Epithelial cell of esophagus (primary cell): Measurements from ENCODE around the gene RCL1.

Experiments
- DNase-seq: peaks from one replicate; pipeline ENCODE4 v3.0.0; 2010; ENCODE audit warnings: low read depth
- H3K4me3 ChIP-seq: 2 replicates; pipeline ENCODE4 v1.5.1; 2011; ENCODE audit warnings: mild to moderate bottlenecking, low read length, control low read depth
- TF ChIP-seq, protein P1 (sequence below): IDR thresholded peaks from 2 replicates; pipeline ENCODE4 v1.5.1; 2011; ENCODE audit warnings: low read depth, mild to moderate bottlenecking, low read length, control low read depth, inconsistent platforms; ENCODE audit not compliant: insufficient read depth; ENCODE audit errors: missing control alignments

Gene RCL1

DNA sequence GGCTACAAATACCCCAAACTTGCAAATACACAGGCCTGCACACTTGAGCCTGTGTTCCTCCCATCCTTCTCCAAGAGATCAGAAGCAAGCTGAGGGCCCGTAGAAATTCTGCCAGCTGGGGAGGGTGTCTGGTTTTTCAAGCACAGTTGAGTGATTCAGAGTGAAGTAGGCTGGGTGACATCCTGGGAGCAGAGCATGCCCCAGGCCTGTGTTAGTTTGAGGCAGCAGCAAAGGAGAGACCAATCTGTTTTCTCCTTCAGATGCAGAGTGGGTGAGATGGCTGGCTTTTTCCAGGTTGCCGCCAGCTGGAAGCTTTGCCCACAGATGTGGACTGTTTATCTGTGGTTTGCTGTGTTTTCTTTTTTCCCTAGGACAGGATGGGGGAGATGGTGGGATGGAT, 63.1 kb downstream of the RCL1 start:
- TF ChIP-seq, protein P1, sequence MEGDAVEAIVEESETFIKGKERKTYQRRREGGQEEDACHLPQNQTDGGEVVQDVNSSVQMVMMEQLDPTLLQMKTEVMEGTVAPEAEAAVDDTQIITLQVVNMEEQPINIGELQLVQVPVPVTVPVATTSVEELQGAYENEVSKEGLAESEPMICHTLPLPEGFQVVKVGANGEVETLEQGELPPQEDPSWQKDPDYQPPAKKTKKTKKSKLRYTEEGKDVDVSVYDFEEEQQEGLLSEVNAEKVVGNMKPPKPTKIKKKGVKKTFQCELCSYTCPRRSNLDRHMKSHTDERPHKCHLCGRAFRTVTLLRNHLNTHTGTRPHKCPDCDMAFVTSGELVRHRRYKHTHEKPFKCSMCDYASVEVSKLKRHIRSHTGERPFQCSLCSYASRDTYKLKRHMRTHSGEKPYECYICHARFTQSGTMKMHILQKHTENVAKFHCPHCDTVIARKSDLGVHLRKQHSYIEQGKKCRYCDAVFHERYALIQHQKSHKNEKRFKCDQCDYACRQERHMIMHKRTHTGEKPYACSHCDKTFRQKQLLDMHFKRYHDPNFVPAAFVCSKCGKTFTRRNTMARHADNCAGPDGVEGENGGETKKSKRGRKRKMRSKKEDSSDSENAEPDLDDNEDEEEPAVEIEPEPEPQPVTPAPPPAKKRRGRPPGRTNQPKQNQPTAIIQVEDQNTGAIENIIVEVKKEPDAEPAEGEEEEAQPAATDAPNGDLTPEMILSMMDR: no peak
- no peak overlapping the region for H3K4me3 ChIP-seq
- peak; percentile 64 for DNase-seq

DNA sequence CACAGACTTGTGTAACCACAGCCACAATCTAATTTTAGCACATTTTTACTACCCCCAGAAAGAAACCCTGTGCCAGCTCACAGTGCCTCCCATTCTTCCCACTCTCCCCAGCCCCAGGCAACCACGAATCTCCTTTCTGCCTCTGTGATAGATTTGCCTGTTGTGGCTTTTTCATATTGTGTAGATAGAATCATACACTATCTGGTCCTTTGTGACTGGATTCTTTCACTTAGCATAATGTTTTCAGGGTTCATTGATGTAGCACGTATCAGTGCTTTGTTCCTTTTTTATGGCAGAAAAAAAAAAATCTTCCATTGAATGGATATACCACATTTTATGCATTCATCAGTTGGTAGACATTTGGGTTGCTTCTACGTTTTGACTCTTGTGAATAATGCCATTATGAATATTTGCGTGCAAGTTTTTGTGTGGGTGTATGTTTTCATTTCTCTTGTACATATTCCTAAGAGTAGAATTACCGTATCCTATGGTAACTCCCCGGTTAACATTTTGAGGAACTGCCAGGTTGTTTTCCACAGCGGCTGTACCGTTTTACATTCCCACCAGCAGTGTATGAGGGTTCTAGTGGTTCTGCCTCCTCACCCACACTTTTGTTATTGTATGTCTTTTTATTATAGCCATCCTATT, 64.5 kb downstream of the RCL1 start:
- DNase-seq: no peak
- H3K4me3 ChIP-seq: no peak overlapping the region
- TF ChIP-seq, protein P1: no peak

DNA sequence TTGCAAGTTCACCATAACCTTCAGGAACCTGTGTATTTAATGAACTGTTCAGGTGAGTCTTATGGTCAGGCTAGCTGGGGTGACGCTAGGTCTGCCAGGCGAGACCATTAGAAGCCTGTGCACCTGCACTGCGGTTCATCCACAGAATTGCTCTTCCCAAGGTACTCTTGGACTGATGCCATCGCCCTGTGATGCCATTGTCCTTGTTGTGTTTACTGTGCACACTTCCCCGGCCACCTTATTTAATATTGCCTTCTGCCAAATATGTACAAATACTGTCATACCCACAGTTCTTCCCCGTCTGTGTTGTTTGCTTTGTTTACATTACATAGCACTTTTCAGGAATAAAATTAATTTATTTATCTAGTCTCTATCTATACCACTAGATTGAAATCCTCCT, 66.3 kb downstream of the RCL1 start:
- DNase-seq: no peak
- TF ChIP-seq, protein P1: no peak
- H3K4me3 ChIP-seq: no peak overlapping the region

DNA sequence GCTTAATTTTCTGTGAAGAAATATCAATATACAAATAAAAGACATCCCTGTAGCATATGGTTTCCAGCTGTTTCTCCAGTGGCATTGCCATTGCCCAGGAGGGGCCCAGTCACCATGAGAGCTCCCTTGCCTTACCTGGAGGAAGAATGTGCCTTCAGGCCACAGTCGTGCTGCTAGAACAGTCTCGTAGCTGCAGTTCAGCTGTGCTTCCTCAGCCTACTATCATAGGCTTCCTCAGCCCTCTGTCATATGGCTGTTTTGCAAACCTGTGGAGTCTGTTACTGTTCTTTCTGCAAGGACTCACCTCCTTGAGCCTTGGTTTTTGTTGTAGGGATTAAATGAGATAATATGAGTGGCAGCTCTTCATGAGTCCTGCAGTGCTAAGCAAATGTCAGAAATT, 67.6 kb downstream of the RCL1 start:
- H3K4me3 ChIP-seq: no peak overlapping the region
- TF ChIP-seq, protein P1: no peak
- DNase-seq: no peak

DNA sequence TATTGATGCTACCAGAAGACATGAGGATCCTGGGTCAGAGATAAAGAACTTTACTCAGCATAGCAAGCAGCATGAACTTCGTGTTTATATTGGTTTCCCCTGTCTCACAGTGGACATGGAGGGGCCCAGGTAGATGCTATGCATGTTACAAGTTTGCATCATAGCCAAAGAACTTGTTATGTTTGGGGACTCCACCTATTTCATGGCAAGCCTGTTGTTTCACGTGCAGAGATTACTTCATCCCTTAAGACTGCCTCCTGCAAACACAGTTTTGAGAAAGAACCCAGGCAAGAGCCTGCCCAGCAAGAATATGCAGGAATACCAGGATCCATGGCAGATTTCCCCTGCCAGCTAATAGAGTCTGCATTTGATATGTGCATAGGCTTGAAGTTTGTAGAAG, 68.4 kb downstream of the RCL1 start:
- H3K4me3 ChIP-seq: no peak overlapping the region
- peak; percentile 83 for DNase-seq
- TF ChIP-seq, protein P1: no peak

DNA sequence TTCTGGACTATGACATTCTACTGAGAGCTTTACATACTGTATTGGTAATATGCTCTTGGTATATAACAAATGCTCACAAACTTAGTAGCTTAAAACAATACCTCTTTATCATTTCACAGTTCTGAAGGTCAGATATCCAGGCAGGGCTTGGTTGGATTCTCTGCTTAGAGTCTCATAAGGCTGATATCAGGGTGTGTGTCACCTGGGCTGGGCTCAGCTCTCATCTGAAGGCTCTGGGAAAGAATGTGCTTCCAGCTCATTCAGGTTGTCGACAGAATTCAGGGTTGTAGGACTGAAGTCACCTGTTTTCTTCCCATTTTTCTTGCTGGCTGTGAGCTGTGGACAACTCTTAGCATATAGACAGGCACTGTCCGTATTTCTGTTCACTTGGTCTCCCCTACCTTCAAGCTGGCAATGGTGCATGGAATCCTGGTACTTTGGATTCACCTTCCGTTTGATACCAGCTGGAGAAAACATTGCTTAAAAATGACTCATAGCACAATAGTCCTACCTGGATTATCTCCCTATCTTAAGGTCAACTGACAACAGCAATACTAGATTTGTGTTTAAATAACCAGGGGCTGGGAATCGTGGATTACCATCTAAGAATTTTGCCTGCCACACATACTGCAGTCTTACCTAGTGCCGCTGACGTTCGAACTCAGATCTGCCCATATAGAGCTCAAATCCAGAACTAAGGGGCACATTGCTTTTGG, 69.2 kb downstream of the RCL1 start:
- no peak overlapping the region for H3K4me3 ChIP-seq
- DNase-seq: peak; percentile 41
- TF ChIP-seq, protein P1: no peak
